ENCODE results near the gene COG8. TPM values are rescaled to one million over a fixed set of nuclear protein-coding genes. Genes with fewer than 3 reads are reported as not detected.

Gene COG8
- total and polyA plus RNA-seq, 9 of the 15 experiments (the other 6 are each of a cell fraction or from before 2014, with no cell fraction given), result 3.7 to 42.6 (median 30.1) TPM

GRCh38 chr16:69373019-69373418 is 33.7 kb upstream of the COG8 start:
- no peaks in the 10 kb centered on the region for H3K27me3 ChIP-seq (ENCODE audit: control insufficient read depth in 2 of 2, insufficient read depth in 2 of 2, low read length in 2 of 2)
- DNase-seq (ENCODE audit: extremely low read depth in 1 of 4, low spot score in 3 of 4) (no peak), FAIRE-seq (no peak), ATAC-seq (no peak)
- peaks cover 3% of the 10 kb centered on the region; the same call in 1 of the 3 replicates for H3K79me2 ChIP-seq (ENCODE audit: control insufficient read depth, insufficient read depth, low read length)
- H4K20me1 ChIP-seq (replicated peaks; ENCODE audit: control insufficient read depth, insufficient read depth, low read length), result 0 out of 2 replicates have a peak, but pooled peaks cover 3% of the 10 kb centered on the region
- no peak overlapping the region for H2AFZ ChIP-seq (ENCODE audit: low read depth, low read length)
- TF ChIP-seq, protein P1, sequence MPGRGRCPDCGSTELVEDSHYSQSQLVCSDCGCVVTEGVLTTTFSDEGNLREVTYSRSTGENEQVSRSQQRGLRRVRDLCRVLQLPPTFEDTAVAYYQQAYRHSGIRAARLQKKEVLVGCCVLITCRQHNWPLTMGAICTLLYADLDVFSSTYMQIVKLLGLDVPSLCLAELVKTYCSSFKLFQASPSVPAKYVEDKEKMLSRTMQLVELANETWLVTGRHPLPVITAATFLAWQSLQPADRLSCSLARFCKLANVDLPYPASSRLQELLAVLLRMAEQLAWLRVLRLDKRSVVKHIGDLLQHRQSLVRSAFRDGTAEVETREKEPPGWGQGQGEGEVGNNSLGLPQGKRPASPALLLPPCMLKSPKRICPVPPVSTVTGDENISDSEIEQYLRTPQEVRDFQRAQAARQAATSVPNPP (IDR thresholded peaks at IDR 0.05; ENCODE audit: borderline replicate concordance, insufficient read depth, insufficient read length), result no peak
- no peak for TF ChIP-seq ZNF449 (CRISPR knock-in tag; IDR thresholded peaks at IDR 0.05)
- no peak for TF ChIP-seq ZNF408 (CRISPR knock-in tag; IDR thresholded peaks at IDR 0.05; ENCODE audit: low read depth)
- no peak for TF ChIP-seq CHAMP1 (IDR thresholded peaks at IDR 0.05)
- TF ChIP-seq CBX1 (IDR thresholded peaks at IDR 0.05; ENCODE audit: low read depth), result no peak
- TF ChIP-seq EP300 (IDR thresholded peaks at IDR 0.05; ENCODE audit: low read length), result no peak
- no peak for TF ChIP-seq AFF4 (CRISPR knock-in tag; IDR thresholded peaks at IDR 0.05)
- no peak for TF ChIP-seq ZKSCAN8 (CRISPR knock-in tag; IDR thresholded peaks at IDR 0.05)
- no peak for TF ChIP-seq KDM1A (IDR thresholded peaks at IDR 0.05)
- TF ChIP-seq JUNB (CRISPR knock-in tag; conservative IDR thresholded peaks at IDR 0.05), result no peak
- no peak for TF ChIP-seq NELFE (IDR thresholded peaks at IDR 0.05; ENCODE audit: insufficient read depth, insufficient read length)
- TF ChIP-seq YY1 (IDR thresholded peaks at IDR 0.05; ENCODE audit: borderline replicate concordance in 1 of 3, control insufficient read depth in 1 of 3, extremely low read depth in 1 of 3, insufficient read depth in 3 of 3, insufficient read length in 1 of 3, insufficient replicate concordance in 2 of 3, low read depth in 1 of 3, low read length in 2 of 3), result no peak
- H3K9me3 ChIP-seq (replicated peaks; ENCODE audit: control insufficient read depth, insufficient read depth, low read depth, low read length), result no peaks in the 10 kb centered on the region
- H3K27ac ChIP-seq (ENCODE audit: extremely low read depth, low read depth, low read length), result no peak overlapping the region
- peaks cover 78% of the 10 kb centered on the region for H3K36me3 ChIP-seq (ENCODE audit: control insufficient read depth, insufficient read depth, low read length)
- in situ Hi-C loops (cut with MboI), result no loop called here
- no peak overlapping the region for H3K9ac ChIP-seq (ENCODE audit: insufficient read depth in 1 of 2, low read depth in 2 of 2, low read length in 2 of 2)
- no TSS peak for BruUV-seq (replicated peaks)
- H3K4me3 ChIP-seq, result no peak overlapping the region
- H3K4me1 ChIP-seq (replicated peaks in 1 of 2; ENCODE audit: control insufficient read depth in 2 of 2, insufficient read depth in 2 of 2, low read length in 2 of 2), result peaks cover 0 to 6% of the 10 kb centered on the region in 2 experiments; a peak in 2 of 5 replicates
- ChIA-PET CTCF (ENCODE audit: low intra/inter-chr PET ratio) (no interaction called here), POLR2A (interaction anchor here (0.5 to 0.7 kb wide), 3 partner anchors 9 to 535 kb away, joined by 3 read pairs; no protein-coding TSS in a partner anchor)
- 100% methylated on average over 1 of the region's 1 CpG for WGBS (ENCODE audit: insufficient coverage, low coverage, missing lambda C conversion rate)
- H3K9me1 ChIP-seq (ENCODE audit: control insufficient read depth, insufficient read depth, low read length), result no peaks in the 10 kb centered on the region
- H3K4me2 ChIP-seq (ENCODE audit: insufficient read depth, low read length), result no peak overlapping the region
- intact Hi-C loops (cut with micrococcal nuclease), result no loop called here

Data from K562 (cell line).